Epithelial cell of prostate (primary cell): ENCODE data around the gene TTL.
A peak's percentile ranks its signal among the peaks of the same experiment; 100 is the strongest.

Experiments used
- DNase-seq: peaks from one replicate; pipeline ENCODE4 v3.0.0-alpha.2; 2011; ENCODE audit warnings: low read depth, low spot score
- H3K27ac ChIP-seq: fragments of 450-650 bp; 2 replicates; pipeline ENCODE4 v1.5.1; 2017; ENCODE audit warnings: mild to moderate bottlenecking

TTL gene

GRCh38 chr2:112572005-112572404, 90.0 kb downstream of the TTL start:
- H3K27ac ChIP-seq: no peak overlapping the region
- DNase-seq: no peak

GRCh38 chr2:112577756-112578155, 95.8 kb downstream of the TTL start:
- no peak for DNase-seq
- no peak overlapping the region for H3K27ac ChIP-seq

- peak; percentile 60 for DNase-seq
- peak overlapping the region; percentile 5 for H3K27ac ChIP-seq
These were observed 97.3 kb downstream of the TTL start for GRCh38 chr2:112579241-112579640.

GRCh38 chr2:112580084-112580483, 98.1 kb downstream of the TTL start:
- DNase-seq: no peak
- no peak overlapping the region for H3K27ac ChIP-seq

- no peak overlapping the region for H3K27ac ChIP-seq
- DNase-seq: no peak
These were observed 100.4 kb downstream of the TTL start for GRCh38 chr2:112582314-112582746.

GRCh38 chr2:112583497-112584133, 101.7 kb downstream of the TTL start:
- no peak for DNase-seq

GRCh38 chr2:112584134-112584890, 102.4 kb downstream of the TTL start, which contains the start of gene CHCHD5:
Gene CHCHD5, plus strand, starts transcription at chr2:112584609. Its CDS starts 39 bp downstream, at chr2:112584648.
- H3K27ac ChIP-seq: peak within 1 kb of the TSS; percentile 98
- DNase-seq: peak; percentile 82

More at GRCh38 chr2:112583497-112584133, 101.7 kb downstream of the TTL start:
- peak overlapping the region; percentile 98 for H3K27ac ChIP-seq

GRCh38 chr2:112584891-112585250, 102.9 kb downstream of the TTL start:
- H3K27ac ChIP-seq: peak overlapping the region; percentile 98
- no peak for DNase-seq

GRCh38 chr2:112585400-112585799, 103.4 kb downstream of the TTL start:
- no peak for DNase-seq
- H3K27ac ChIP-seq: peak overlapping the region; percentile 98

- no peak for DNase-seq
These were observed 104.0 kb downstream of the TTL start for GRCh38 chr2:112585873-112586464.

GRCh38 chr2:112588611-112589045, 106.7 kb downstream of the TTL start:
- no peak overlapping the region for H3K27ac ChIP-seq
- DNase-seq: no peak

More at GRCh38 chr2:112585873-112586464, 104.0 kb downstream of the TTL start:
- no peak overlapping the region for H3K27ac ChIP-seq
